HG03378 (cell line): ENCODE data around the gene ELMO3.
A peak's percentile ranks its signal among the peaks of the same experiment; 100 is the strongest.

Source experiments
- ATAC-seq: cut with Tn5 transposase; IDR thresholded peaks from one replicate; pipeline ENCODE4 v1.9.1; 2021; ENCODE audit warnings: mild to moderate bottlenecking, moderate library complexity; ENCODE audit not compliant: unreplicated experiment

Gene ELMO3

GRCh38 chr16:67238806-67239470 is 40.0 kb downstream of the ELMO3 start:
- ATAC-seq: no peak

GRCh38 chr16:67240506-67240905 is 41.6 kb downstream of the ELMO3 start:
- no peak for ATAC-seq

GRCh38 chr16:67241008-67241900 is 42.3 kb downstream of the ELMO3 start:
- no peak for ATAC-seq

- ATAC-seq: no peak
Observed at GRCh38 chr16:67242138-67242730, 43.3 kb downstream of the ELMO3 start.

GRCh38 chr16:67243481-67243880 is 44.5 kb downstream of the ELMO3 start:
- no peak for ATAC-seq

GRCh38 chr16:67244387-67245185 is 45.7 kb downstream of the ELMO3 start:
- ATAC-seq: peak; percentile 55

- ATAC-seq: no peak
Observed at GRCh38 chr16:67245186-67245585, 46.3 kb downstream of the ELMO3 start.

- ATAC-seq: no peak
Observed at GRCh38 chr16:67245674-67246080, 46.7 kb downstream of the ELMO3 start.

GRCh38 chr16:67246081-67246755 is 47.3 kb downstream of the ELMO3 start:
- no peak for ATAC-seq

GRCh38 chr16:67246756-67247191 is 47.8 kb downstream of the ELMO3 start:
- ATAC-seq: no peak

GRCh38 chr16:67247192-67248072 is 48.5 kb downstream of the ELMO3 start, which contains the start of gene FHOD1:
Gene FHOD1, minus strand, starts transcription at chr16:67247481. Its CDS starts 71 bp downstream, at chr16:67247410.
- ATAC-seq: peak; percentile 42

GRCh38 chr16:67248073-67248400 is 49.1 kb downstream of the ELMO3 start:
- ATAC-seq: no peak

- no peak for ATAC-seq
Observed at GRCh38 chr16:67248401-67249177, 49.7 kb downstream of the ELMO3 start, which contains the start of gene SLC9A5. Gene SLC9A5, plus strand, starts transcription at chr16:67248979. Its CDS starts 36 bp downstream, at chr16:67249015.

- ATAC-seq: no peak
Observed at GRCh38 chr16:67249178-67250044, 50.5 kb downstream of the ELMO3 start.

GRCh38 chr16:67250045-67250327 is 51.1 kb downstream of the ELMO3 start:
- ATAC-seq: no peak

GRCh38 chr16:67252609-67253497 is 53.9 kb downstream of the ELMO3 start:
- no peak for ATAC-seq
